DOHH2 (cell line): ENCODE results near the gene FAM184B.
A peak's percentile ranks its signal among the peaks of the same experiment; 100 is the strongest.

Source experiments
- H3F3A ChIP-seq: fragments of 200-600 bp; sonication (generic), shearing (Covaris generic); 2 replicates; pipeline ENCODE4 v1.6.0; 2016; ENCODE audit warnings: antibody characterized with exemption, mild to moderate bottlenecking; ENCODE audit not compliant: control insufficient read depth, insufficient read depth
- H3K27ac ChIP-seq: fragments of 200-600 bp; sonication (generic); 2 replicates; pipeline ENCODE4 v1.5.1; 2014; ENCODE audit warnings: low read depth, mild to moderate bottlenecking, low read length, moderate library complexity
- H3K27me3 ChIP-seq: fragments of 200-600 bp; sonication (generic); 2 replicates; pipeline ENCODE4 v1.6.1; 2014; ENCODE audit warnings: mild to moderate bottlenecking, low read length, mixed read lengths; ENCODE audit not compliant: control insufficient read depth
- H3K36me3 ChIP-seq: fragments of 200-600 bp; sonication (generic); 2 replicates; pipeline ENCODE4 v1.6.1; 2014; ENCODE audit warnings: mild to moderate bottlenecking, low read length, moderate library complexity, mixed read lengths; ENCODE audit not compliant: control insufficient read depth
- H3K4me1 ChIP-seq: fragments of 200-600 bp; sonication (generic); 2 replicates; pipeline ENCODE4 v1.6.1; 2014; ENCODE audit warnings: mild to moderate bottlenecking, low read length, mixed read lengths; ENCODE audit not compliant: control insufficient read depth
- H3K4me2 ChIP-seq: fragments of 200-600 bp; sonication (generic); 2 replicates; pipeline ENCODE4 v1.6.0; 2014; ENCODE audit warnings: mild to moderate bottlenecking, low read length, moderate library complexity
- H3K4me3 ChIP-seq: fragments of 200-600 bp; sonication (generic); 2 replicates; pipeline ENCODE4 v1.5.1; 2014; ENCODE audit warnings: mild to moderate bottlenecking, low read length, mixed read lengths
- H3K79me2 ChIP-seq: fragments of 200-600 bp; sonication (generic); 2 replicates; pipeline ENCODE4 v1.6.1; 2014; ENCODE audit warnings: mild to moderate bottlenecking, low read length, mixed read lengths; ENCODE audit not compliant: control insufficient read depth
- H3K9me2 ChIP-seq: fragments of 200-600 bp; sonication (generic); replicated peaks from 2 replicates; pipeline ENCODE4 v1.6.1; 2014; ENCODE audit warnings: mild to moderate bottlenecking, low read length, mixed read lengths; ENCODE audit not compliant: control insufficient read depth
- H3K9me3 ChIP-seq: fragments of 200-600 bp; sonication (generic); 2 replicates; pipeline ENCODE4 v1.6.1; 2014; ENCODE audit warnings: antibody characterized with exemption, low read length, mixed read lengths; ENCODE audit not compliant: control insufficient read depth, insufficient read depth
- H4K20me1 ChIP-seq: fragments of 200-600 bp; sonication (generic); 2 replicates; pipeline ENCODE4 v1.6.0; 2014; ENCODE audit warnings: low read depth, mild to moderate bottlenecking, antibody characterized with exemption, low read length, moderate library complexity; ENCODE audit not compliant: control insufficient read depth, insufficient read depth
- EZH2phosphoT487 ChIP-seq: fragments of 200-600 bp; sonication (generic); IDR thresholded peaks from 2 replicates; pipeline ENCODE4 v1.6.1; 2017; ENCODE audit warnings: borderline replicate concordance, mild to moderate bottlenecking, antibody characterized with exemption, low read length, moderate library complexity, mixed read lengths
- TF ChIP-seq, protein P1 (sequence below): fragments of 200-600 bp; sonication (generic); IDR thresholded peaks from one replicate; pipeline ENCODE4 v1.5.1; 2014; ENCODE audit warnings: antibody characterized with exemption, mild to moderate bottlenecking, low read depth, low read length; ENCODE audit not compliant: poor library complexity, severe bottlenecking

The FAM184B gene

DNA sequence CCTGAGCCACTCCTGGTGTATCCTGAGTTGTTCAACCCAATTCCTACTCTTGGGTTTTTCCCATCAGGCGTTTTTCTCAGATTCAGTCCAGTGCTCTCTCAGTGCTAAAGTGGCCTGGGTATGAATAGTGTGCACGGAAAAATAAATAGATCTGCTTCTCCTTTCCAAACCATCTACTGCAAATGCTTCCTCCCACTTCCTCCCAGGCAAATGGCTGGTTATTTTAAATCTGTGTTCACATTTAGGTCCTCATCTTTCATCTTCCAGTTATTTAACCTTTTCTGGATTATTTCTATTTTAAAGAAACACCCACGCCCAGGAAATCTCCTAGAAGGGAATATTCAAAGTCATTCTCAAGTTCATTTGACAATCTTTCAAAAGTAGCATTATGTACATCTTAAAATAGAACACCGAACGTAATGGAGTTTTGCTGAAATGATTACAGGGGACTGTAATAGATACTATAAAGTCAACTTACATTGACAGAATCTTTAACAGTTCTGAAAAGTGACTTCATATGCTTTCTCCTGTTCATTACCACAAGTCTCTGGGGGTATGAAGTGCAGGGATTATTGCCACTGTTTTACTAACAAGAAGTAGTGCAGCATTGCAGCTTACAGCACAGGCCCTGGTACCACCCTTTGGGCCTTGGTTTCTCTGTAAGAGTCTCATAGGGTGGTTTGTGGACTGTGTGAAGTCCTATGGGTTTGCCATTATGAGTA lies 100.7 kb downstream of the FAM184B start:
- Histone ChIP-seq H3K27me3 (peaks cover 3% of the 10 kb centered on the region; the same call in 1 of the 2 replicates), H3K9me3 (no peaks in the 10 kb centered on the region), H3K36me3 (no peaks in the 10 kb centered on the region), H3F3A (no peaks in the 10 kb centered on the region), H3K4me1 (no peaks in the 10 kb centered on the region), H3K9me2 (no peaks in the 10 kb centered on the region), H3K27ac (no peak overlapping the region), H3K79me2 (no peaks in the 10 kb centered on the region), H3K4me3 (no peak overlapping the region), H4K20me1 (no peaks in the 10 kb centered on the region), H3K4me2 (no peak overlapping the region)
- no peak for TF ChIP-seq EZH2phosphoT487
- TF ChIP-seq, protein P1, sequence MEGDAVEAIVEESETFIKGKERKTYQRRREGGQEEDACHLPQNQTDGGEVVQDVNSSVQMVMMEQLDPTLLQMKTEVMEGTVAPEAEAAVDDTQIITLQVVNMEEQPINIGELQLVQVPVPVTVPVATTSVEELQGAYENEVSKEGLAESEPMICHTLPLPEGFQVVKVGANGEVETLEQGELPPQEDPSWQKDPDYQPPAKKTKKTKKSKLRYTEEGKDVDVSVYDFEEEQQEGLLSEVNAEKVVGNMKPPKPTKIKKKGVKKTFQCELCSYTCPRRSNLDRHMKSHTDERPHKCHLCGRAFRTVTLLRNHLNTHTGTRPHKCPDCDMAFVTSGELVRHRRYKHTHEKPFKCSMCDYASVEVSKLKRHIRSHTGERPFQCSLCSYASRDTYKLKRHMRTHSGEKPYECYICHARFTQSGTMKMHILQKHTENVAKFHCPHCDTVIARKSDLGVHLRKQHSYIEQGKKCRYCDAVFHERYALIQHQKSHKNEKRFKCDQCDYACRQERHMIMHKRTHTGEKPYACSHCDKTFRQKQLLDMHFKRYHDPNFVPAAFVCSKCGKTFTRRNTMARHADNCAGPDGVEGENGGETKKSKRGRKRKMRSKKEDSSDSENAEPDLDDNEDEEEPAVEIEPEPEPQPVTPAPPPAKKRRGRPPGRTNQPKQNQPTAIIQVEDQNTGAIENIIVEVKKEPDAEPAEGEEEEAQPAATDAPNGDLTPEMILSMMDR = no peak

DNA sequence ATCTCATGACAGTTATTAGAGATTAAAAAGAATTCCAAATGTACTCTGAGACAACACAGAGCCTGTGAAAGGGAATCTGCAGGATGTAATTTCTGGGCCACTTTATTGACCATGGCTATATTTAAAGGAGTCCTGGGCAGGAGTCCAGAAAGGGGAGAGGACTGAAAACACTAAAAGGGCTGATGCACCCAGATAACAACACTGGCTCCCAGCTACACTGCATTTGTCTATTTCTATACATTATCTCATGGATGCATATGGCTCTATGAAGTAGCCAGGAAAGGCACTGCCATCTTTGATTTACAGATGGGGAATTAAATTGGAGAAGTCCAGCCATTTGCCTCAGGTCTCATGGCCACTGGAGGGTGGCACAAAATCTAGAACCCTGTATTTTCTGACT lies 111.0 kb downstream of the FAM184B start:
- Histone ChIP-seq H3K79me2 (no peaks in the 10 kb centered on the region), H3K9me3 (no peaks in the 10 kb centered on the region), H3K4me3 (no peak overlapping the region), H3K4me1 (peaks cover 22% of the 10 kb centered on the region), H3K27ac (no peak overlapping the region), H3F3A (peaks cover 7% of the 10 kb centered on the region), H3K36me3 (no peaks in the 10 kb centered on the region), H4K20me1 (no peaks in the 10 kb centered on the region), H3K4me2 (no peak overlapping the region), H3K9me2 (no peaks in the 10 kb centered on the region), H3K27me3 (peaks cover 16% of the 10 kb centered on the region; the same call in 1 of the 2 replicates)
- TF ChIP-seq, protein P1 = no peak

DNA sequence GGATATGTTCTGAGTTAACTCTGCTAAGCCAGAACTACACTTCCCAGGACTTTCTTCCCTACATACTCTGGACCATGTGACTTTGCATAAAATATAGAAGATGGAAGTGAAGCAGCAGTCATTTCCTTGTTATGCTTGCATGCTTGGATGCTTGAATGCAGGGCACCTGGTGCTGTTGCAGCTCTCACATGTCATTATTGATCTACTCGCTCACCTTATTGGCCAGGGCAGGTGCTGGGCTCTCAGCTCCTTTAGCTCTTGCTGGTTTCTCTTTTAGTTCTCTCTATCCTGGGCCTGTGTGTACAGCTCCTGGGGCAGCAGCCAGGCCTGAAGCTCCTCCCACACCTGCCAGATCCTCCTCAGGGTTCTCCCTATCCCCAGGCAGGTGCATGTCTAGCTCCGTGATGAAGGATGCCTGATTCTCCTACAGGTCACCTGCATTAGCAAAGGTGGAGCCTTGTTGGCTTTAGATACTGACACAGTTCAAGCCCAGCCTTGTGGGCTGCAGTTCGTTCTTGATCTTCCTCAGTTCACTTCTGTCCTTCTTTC lies 113.7 kb downstream of the FAM184B start:
- H3K27ac ChIP-seq = no peak overlapping the region
- peaks cover 16% of the 10 kb centered on the region for H3K27me3 ChIP-seq
- peaks cover 38% of the 10 kb centered on the region for H3K4me1 ChIP-seq
- peak overlapping the region; percentile 56 for H3K4me2 ChIP-seq
- H3K36me3 ChIP-seq = no peaks in the 10 kb centered on the region
- H3K9me2 ChIP-seq = no peaks in the 10 kb centered on the region
- H3K79me2 ChIP-seq = no peaks in the 10 kb centered on the region
- peaks cover 15% of the 10 kb centered on the region for H3F3A ChIP-seq
- TF ChIP-seq, protein P1 = no peak
- no peak for TF ChIP-seq EZH2phosphoT487
- H4K20me1 ChIP-seq = no peaks in the 10 kb centered on the region
- peak overlapping the region; percentile 37 for H3K4me3 ChIP-seq
- H3K9me3 ChIP-seq = no peaks in the 10 kb centered on the region
